GM21825 (cell line): ENCODE measurements around the gene ISG15.
"Not testable (repeated sequence)": the region's sequence is repeated elsewhere in the genome, so short reads cannot be mapped to it uniquely, and the experiment has no call there.

Experiments used
- ATAC-seq: cut with Tn5 transposase; IDR thresholded peaks from one replicate; pipeline ENCODE4 v1.9.1; 2021; ENCODE audit warnings: mild to moderate bottlenecking, moderate library complexity; ENCODE audit not compliant: unreplicated experiment

The ISG15 gene

DNA sequence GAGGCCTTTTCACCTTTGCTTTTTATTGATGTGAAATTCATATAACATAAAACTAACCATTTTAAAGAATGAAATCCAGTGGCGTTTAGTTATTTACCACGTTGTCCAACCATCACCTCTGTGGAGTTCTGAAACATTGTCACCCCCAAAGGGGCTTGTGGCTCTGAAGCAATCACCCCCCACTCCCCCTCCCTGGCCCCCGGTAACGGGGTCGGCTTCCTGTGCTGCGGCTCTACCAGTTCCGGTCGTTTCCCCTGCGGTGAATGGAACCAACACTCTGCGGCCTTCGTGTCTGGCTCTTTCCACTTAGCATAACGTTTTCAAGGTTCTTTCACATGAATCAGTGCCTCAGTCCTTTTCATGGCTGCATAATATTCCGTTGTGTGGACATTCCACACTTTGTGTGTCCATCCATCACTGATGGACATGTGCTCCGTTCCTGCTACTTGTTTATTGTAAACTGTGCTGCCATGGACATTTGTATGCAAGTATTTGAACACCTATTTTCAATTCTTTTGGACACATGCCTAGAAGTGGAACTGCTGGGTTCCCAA lies 1.8 kb upstream of the ISG15 start:
- ATAC-seq, result no peak

DNA sequence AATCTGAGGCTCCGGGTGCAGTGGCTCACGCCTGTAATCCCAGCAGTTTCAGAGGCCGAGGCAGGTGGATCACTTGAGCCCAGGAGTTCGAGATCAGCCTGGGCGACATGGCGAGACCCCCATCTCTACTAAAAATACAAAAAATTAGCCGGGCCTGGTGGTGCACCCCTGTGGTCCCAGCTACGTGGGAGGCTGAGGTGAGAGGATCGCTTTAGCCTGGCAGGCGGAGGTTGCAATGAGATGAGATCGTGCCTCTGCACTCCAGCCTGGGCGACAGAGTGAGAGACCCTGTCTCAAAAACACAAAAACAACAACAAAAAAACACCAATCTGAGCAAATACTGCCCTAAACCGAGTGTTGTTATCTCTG lies 577 bp upstream of the ISG15 start:
- not testable (repeated sequence) for ATAC-seq

DNA sequence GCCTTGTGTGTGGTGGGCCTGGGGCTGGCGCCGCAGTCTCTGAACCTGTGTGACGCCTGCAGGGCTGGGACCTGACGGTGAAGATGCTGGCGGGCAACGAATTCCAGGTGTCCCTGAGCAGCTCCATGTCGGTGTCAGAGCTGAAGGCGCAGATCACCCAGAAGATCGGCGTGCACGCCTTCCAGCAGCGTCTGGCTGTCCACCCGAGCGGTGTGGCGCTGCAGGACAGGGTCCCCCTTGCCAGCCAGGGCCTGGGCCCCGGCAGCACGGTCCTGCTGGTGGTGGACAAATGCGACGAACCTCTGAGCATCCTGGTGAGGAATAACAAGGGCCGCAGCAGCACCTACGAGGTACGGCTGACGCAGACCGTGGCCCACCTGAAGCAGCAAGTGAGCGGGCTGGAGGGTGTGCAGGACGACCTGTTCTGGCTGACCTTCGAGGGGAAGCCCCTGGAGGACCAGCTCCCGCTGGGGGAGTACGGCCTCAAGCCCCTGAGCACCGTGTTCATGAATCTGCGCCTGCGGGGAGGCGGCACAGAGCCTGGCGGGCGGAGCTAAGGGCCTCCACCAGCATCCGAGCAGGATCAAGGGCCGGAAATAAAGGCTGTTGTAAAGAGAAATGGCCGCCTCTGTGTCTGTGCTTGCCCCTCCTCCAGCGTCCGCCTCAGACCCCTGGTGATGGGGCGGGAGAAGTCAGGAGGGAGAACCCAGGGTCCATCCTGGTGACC lies 788 bp downstream of the ISG15 start:
- no peak for ATAC-seq

DNA sequence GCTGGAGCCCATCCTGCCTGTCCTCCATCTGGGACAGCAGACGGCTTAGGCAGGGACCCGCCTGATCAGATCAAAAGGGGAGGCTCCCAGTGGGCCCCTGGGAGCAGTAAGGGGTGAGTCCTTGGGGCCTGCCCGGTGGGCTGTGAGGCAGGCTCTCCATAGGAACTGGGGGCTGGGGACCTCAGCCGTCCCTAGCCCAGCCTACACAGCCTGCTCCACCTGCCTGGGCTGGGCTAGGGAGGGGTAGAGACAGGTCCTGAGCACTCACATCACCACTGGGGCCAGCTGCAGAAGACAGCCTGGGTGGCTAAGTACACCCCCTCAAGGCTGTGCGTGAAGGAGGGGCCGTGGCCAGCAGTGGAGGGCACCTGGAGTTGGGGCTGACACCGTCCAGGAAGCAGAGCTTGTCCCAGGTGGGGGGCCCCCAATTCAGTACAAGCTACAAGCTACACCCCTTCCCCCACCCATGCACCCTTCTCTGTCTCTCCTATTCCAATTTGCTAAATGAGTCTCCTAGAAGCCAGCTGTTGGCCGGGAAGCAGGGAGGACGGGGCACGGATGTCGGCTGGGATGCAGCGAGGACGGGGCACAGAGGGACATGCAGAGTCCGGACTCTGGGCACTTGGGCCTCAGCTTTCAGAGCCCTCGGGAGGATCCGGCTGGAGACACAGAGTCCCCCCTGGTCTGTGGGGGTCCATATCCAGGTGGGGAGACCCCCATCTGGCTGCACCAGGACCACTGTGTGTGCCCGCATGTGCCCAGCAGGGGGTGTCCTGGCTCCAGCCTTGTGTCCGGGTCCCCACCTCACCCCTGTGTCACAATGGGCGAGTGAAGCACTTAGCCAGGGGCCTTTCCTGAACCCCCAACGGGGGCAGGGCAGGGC lies 1.7 kb downstream of the ISG15 start:
- ATAC-seq, result no peak

DNA sequence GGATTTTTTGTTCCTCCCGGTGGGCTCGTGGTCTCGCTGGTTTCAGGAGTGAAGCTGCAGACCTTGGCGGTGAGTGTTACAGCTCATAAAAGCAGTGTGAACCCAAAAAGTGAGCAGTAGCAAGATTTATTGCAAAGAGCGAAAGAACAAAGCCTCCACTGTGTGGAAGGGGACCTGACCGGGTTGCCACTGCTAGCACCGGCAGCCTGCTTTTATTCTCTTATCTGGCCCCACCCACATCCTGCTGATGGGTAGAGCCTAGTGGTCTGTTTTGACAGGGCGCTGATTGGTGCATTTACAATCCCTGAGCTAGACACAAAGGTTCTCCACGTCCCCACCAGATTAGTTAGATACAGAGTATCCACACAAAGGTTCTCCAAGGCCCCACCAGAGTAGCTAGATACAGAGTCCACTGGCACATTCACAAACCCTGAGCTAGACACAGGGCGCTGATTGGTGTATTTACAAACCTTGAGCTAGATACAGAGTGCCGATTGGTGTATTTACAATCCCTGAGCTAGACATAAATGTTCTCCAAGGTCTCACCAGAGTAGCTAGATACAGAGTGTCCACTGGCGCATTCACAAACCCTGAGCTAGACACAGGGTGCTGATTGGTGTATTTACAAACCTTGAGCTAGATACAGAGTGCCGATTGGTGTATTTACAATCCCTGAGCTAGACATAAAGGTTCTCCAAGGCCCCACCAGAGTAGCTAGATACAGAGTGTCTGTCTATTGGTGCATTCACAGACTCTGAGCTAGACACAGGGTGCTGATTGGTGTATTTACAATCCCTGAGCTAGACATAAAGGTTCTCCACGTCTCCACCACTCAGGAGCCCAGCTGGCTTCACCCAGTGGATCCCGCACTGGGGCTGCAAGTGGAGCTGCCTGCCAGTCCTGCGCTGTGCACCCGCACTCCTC lies 4.4 kb downstream of the ISG15 start:
- not testable (repeated sequence) for ATAC-seq

DNA sequence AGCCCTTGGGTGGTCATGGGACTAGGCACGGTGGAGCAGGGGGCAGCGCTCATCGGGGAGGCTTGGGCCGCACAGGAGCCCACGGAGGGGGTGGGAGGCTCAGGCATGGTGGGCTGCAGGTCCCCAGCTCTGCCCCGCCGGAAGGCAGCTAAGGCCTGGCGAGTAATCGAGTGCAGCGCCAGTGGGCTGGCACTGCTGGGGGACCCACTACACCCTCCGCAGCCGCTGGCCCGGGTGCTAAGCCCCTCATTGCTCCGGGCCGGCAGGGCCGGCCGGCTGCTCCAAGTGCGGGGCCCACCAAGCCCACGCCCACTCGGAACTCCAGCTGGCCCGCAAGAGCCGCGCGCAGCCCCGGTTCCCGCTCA lies 5.0 kb downstream of the ISG15 start:
- not testable (repeated sequence) for ATAC-seq

DNA sequence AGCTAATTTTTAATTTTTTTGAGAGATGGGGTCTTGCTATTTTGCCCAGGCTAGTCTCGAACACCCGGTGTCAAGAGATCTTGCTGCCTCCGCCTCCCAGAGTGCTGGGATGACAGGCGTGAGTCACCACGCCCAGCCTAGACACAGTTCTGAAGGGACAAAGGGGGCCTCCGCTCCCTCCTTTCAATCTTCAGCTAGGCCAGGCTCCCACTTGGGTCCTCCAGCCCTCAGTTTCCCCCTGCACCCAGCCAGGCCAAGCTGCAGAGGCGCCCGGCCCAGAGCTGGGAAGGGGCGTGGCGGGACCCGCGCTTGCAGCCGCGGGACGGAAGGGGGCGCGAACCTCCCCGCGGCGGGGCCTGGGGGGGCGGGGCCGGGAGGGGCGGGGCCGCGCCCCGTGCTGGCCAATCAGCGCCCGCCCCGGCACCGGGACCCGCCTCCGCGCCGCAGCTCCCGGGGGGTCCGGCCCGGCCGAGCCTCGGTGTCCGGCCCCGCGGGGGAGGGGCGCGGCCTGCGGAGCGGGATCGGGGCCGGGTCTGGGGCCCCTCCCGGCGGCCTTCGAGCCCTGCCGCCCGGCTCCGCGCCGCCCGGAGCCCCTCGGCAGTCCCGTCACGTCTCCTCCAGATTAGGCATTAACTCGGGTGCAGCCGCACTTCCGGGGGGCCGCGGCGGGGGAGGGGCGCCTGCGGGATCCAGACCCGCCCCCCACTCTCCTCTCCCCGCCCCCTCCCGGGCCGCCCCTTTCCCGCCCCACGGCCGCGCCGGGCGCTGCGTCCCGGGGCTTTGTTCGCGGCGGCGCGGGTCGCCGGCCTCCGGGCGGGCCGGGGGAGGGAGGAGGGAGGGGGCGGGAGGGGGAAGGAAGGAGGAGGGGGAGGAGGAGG lies 6.1 kb downstream of the ISG15 start:
- ATAC-seq, result peak; percentile 54

DNA sequence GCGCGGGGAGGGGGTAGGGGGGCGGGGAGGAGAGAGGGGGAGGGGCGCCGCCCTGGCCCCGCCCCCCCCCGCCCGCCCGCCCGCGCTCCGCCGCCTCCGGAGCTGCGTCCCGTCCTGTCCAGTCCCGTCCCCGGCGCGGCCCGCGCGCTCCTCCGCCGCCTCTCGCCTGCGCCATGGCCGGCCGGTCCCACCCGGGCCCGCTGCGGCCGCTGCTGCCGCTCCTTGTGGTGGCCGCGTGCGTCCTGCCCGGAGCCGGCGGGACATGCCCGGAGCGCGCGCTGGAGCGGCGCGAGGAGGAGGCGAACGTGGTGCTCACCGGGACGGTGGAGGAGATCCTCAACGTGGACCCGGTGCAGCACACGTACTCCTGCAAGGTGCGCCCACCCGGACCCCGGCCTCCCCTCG lies 6.7 kb downstream of the ISG15 start, which contains the start of gene AGRN:
TSS of gene AGRN (plus strand) at position 121 of the 405 bp plus-strand sequence. CDS start at position 174, 53 bp downstream.
- ATAC-seq, result peak; percentile 24

DNA sequence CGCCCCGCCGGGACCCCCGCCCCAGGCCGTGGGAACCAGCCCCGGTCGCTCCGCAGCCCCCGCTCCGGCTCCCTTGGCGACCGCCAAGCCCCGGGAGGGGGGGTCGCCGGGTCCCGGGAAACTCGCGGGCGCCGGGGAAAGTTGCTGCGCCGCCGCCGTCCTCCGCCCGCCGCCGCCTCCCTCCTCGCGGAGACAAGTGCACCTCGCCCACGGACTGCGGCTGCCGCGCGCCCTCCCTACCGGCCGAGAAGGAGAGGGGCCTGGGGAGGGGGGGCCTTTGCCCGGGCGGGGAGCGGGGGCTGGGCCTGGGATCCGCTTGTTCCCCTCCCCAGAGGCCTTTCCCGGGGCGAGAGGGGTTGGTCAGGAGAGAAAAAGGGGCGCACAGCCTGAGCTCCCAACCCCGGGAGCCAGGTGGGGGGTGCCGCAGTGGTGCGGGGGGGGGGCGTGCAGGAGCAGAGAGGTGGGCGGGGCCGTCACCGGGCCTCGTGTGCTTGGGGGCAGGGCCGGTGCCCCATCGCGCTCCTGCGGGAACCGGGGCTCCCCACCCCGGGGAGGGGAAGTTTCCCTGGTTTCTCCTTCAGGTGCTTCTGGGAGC lies 7.2 kb downstream of the ISG15 start:
- no peak for ATAC-seq

DNA sequence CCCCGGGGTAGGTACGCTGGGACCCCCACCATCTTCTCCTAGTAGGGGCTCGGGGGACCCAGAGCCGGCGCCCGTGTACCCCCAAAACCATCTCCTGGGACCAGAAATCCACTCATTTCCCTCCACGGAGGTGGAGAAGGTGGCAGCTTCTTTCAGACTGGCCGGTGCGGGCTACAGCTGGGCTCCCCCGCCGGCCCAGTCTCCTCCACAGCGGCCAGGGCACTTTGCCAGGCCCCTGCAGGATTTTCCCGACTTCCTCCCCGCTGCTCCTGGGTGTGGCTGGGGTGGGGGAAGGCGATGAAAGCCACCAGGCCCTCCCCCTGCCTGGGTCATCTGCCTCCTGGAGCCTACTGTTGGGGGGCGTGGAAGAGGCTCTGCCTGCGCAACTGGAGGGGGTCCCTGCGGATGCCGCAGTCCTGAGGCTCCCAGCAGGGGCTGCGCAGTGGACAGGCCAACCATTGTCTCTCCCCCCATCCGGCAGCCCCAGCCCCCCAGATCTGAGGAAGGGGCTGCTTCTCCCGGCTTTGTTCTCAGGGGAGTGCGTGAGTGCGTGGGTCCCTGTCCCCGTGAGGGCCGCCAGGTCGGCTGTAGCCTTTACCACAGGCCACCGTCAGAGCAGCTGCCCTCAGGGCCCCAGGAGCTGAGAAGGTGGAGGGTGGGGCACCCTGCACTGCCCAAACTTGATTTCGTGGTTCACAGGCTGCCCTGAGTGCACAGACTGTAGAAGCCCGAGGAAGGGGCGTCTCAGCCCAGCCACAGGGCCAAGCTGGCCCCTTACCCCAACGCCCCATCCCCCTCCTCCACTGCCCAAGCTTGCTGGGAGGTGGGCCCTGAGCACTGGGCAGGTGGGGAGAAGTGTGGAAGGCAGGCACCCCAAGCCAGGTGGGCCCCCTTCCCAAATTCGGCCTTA lies 8.0 kb downstream of the ISG15 start:
- no peak for ATAC-seq

DNA sequence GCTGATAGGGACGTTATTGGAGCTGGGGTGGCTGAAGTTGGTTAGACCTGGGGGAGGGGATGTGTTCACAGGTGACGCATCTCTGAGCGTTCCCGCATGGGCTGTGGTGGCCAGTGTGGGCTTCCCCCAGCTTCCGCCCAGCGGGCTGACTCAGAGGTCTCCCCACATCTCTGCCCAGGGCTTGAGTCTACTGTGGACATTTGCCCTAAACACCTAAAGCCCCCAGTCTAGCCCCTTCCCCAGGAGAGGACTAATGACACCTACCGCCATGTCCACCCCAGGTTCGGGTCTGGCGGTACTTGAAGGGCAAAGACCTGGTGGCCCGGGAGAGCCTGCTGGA lies 8.6 kb downstream of the ISG15 start:
- ATAC-seq, result no peak

DNA sequence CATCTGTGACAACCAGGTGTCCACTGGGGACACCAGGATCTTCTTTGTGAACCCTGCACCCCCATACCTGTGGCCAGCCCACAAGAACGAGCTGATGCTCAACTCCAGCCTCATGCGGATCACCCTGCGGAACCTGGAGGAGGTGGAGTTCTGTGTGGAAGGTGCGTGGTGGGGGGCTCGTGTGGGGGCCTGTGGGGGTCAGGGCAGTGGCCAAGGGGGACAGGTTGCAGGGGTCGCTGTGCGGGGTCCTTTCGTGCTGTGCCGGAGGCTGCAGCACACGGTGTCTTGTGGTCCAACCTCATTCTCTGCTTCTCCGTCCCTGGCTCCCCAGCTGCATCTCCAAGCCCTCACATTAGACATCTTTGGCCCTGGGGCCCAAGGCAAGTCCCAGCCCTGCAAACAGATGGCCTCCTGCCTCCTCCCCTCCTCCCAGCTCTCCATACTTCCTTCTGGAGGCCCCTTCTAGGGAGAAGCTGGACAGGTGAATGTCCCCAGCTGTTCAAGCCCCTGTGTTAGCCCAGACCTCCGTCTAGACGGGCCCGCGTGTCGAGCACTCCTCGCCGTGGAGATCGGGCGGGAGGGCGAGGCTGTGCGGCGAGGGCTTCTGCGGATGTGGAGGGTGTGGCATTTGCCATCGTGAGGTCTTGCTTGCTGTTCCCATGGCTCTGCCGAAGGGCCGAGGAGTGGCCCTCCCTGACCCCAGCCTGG lies 9.2 kb downstream of the ISG15 start:
- ATAC-seq, result no peak

DNA sequence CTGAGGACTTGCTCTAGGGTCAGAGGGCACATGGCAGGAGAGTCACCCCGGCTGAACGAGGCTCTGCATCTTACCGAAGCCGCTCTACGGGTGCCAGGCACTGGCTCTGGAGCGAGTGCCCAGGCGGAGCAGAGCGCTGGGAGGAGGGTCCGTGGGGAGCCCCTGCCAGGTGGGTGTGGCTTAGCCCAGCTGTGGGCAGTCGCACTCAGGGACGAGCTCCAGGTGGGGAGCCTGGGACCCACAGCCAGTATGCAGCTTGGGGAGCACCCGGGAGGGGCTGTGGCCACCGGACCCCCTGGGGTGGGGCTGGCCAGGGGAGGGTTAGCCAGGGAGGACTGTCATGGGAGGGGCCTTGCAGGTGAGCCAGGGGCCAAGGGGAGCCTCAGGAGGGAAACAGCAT lies 10.4 kb downstream of the ISG15 start:
- ATAC-seq, result no peak

DNA sequence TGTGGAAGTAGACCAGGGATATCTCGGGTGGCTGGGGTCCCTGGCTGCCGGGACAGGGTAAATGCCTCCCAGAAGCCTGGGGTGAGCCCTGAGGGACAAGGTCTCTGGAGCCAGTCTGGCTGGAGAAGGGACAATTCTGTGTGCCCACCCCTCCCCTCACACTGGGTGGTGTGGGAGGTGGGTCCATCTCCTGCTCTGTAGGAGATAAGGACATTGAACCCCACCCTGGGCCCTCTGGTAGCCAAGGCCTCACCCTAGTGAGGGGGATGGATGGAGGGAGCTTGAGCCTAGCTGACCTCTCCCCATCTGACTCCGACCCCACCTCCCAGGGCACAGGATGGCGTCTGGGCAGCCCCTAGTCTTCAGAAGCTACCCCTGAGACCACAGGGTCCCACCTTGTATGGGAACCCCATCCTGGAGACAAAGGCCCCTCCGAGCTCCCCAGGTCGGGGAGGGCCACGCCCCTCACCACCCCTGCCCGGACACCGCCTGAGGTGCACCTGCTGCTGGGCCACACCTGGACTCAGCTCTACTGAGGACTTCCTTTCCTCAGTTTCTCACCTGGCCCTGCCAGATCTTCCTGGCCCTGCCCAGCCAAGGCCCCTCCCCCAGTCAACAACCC lies 11.0 kb downstream of the ISG15 start:
- no peak for ATAC-seq

DNA sequence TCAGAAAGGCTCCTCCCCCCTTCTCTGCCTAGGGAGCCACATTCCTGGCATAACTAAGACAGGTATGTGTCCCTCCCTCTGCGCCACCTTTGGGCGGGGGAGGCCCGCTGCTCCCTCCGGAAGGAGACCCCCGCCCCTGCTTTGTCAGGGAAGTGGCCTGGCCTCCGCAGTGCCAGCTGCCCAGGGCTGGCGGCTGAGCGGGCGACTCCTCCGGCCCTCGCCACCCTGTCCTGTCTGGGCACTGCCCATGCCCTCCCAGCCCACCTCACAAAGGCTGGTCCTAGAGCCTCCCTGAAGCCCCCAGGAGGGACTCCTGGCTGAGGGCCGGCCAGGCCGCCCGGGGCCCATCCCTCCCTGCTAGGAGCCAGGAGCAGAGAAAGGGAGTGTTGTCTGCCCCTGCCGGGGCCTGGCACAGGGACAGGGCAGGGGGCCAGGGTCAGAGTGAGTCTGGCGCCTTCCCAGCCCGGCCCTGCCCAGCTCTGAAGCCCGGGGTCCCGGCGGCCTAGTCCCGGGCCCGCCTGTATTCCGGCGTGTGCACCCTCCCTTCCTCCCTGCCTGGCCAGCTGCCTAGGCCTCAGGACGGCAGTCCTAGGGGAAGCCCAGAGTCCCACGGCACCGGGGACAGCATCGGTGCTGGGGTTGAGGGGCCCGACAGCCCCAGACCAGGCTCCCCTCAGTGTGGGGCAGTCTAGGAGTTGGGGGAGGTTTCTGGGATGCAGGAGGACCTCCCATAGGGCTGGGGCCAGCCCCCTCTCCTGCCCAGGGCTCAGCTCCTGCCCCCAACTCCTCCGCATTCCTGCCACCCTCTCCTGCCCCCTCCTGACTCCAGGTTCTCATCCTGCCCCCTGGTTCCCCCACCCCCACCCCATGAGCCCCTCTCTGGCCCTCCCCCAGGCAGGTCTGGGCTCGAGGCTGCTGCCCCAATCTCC lies 11.7 kb downstream of the ISG15 start:
- no peak for ATAC-seq

DNA sequence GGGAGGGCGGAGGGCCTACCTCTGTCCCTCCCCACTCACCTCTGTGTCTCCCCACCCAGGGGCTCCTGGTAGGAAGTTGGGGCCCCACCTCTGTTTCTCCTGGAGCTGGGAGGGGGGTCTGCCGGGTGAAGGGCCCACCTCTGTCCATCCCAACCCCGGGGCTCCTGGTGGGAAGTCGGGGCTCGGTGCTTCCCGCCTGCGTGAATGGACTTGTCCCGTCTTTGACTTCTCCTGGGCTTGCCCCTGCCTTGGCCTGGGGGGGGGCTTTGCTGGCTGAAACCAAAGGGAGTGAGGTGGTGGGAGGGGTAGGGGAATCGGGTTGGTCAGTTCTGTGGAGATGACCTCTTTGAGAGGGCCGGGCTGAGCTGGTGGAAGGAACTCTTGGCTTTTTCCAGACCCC lies 12.4 kb downstream of the ISG15 start:
- ATAC-seq, result no peak
